Activated gamma-delta T cell treated with anti-CD3 and anti-CD28 coated beads, Interleukin-2, amount 50 U/mL, for 16 hours (primary cell): ENCODE results near the gene C19orf12.
"Not testable (repeated sequence)": the region's sequence is repeated elsewhere in the genome, so short reads cannot be mapped to it uniquely, and the experiment has no call there.

ENCODE experiments used
- DNase-seq: peaks from one replicate; pipeline ENCODE4 v3.0.0-alpha.2; 2020; ENCODE audit warnings: low read depth

Gene C19orf12

DNA sequence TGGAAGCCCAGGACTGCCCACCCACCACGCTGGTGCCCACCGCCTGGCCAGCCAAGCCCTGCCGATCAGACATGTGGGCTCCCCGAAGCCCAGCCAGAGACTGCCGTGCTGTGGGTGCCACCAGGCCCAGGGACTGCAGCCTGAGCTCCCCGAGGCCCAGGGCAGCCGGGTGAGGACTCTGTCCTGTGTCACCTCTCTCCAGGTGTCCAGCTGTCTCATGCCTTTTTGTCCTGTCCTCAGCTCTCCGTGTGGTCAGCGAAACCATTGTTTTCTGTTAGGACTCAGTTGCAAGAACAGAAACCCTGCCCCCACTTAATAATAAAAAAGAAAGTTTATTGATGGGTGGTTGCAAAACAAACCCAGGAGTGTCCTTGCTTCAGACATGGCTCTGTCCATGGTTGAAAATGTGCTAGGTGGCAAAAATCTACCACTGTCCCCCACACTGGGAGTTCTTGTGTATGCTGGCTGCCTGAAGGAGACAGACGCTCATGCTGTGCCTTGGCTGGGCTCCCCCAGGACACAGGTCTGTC, 39.9 kb downstream of the C19orf12 start:
- no peak for DNase-seq

DNA sequence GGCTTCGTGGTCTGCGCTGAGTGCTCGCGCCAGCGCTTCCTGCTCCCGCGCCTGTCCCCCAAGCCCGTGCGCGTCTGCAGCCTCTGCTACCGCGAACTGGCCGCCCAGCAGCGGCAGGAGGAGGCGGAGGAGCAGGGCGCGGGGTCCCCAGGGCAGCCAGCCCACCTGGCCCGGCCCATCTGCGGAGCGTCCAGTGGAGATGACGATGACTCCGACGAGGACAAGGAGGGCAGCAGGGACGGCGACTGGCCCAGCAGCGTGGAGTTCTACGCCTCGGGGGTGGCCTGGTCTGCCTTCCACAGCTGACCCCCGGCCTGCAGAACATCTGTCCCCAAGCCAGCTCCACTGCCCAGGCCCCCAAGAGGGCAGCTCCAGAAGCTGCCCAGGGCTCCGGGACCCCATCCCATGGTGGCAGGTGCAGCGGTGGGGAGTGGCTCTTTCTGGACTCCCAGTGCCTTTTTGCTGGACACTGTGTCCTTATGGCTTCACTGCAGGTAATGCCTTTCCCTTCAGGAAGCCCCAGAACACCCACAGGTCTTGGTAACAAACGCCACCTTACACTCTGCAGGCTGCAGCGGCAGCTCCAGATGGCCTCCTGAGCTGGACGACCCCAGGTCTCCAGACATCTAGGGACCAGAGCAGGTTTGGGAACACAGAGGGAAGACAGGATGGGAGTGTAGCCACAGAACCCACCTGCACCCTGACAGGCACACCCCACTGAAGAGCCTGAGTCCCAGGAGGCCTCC, 40.5 kb downstream of the C19orf12 start:
- no peak for DNase-seq

DNA sequence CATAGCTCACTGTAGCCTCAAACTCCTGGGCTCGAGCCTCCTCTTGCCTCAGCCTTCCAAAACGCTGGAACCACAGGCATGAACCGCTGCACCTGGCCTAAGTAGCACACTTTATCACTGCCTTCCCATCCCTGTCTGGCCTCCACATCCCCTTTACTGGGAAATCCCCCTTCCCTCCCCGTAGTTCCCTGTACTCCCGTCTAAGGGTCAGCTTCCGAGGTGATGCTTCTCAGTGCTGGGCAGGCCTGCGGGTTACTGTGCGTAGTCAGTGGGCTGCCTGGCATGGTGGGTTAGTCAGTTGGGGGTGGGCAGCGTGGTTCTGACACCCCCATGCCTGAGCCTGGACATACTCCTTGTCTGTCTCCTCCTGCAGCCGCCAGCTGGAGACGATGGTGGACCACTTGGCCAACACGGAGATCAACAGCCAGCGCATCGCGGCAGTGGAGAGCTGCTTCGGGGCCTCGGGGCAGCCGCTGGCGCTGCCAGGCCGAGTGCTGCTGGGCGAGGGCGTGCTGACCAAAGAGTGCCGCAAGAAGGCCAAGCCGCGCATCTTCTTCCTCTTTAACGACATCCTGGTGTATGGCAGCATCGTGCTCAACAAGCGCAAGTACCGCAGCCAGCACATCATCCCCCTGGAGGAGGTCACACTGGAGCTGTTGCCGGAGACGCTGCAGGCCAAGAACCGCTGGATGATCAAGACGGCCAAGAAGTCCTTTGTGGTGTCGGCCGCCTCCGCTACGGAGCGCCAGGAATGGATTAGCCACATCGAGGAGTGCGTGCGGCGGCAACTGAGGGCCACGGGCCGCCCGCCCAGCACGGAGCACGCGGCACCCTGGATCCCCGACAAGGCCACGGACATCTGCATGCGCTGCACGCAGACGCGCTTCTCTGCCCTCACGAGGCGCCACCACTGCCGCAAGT, 41.4 kb downstream of the C19orf12 start:
- DNase-seq: no peak

DNA sequence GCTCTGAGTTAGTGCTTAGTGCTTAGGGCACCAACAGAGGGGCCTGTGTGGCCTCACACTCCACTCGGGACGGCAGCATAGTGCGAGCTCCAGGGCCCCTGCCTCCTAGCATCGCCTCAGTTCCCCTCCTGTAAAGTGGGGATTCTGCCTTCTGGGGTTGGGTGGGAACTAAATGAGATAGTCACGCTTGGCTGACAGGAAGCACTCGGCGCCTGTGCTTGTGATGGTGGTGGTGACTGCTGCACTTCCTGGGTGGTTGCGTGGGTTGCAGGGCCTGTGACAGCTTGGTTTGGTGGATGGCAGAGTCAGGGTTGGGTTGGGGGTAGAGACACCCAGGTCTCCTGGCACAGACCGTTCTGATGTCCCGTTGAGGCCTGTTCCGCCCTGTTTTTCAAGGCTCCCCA, 42.1 kb downstream of the C19orf12 start:
- DNase-seq: peak; percentile 83

DNA sequence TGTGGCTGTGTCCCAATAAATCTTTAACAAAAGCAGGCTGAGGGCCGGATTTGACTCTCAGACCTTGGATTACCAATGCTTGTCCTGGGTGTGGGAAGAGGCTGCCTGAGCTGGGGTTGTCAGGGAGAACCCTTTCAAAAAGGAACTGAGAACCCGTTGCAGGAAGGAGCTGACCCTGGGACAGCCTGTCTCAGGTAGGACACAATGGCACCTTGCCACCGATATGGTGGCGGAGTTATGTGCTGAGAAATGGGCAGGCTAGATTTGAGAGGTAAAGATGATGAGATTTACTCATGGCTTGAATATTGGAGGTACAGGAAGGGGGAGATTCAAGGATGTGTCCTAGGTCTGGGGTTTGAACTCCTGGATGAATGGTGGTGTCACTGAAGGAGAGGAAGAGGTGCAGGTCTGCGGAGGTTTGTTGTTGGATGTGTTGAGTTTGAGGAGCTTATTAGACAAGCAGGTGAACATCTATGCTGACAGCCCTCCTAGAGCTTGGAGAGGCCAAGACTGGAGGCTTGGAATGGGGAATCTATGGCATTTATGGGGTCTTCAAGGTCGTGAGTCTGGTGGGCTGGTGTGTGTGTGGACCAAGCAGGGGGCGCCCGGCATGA, 42.6 kb downstream of the C19orf12 start:
- DNase-seq: no peak

DNA sequence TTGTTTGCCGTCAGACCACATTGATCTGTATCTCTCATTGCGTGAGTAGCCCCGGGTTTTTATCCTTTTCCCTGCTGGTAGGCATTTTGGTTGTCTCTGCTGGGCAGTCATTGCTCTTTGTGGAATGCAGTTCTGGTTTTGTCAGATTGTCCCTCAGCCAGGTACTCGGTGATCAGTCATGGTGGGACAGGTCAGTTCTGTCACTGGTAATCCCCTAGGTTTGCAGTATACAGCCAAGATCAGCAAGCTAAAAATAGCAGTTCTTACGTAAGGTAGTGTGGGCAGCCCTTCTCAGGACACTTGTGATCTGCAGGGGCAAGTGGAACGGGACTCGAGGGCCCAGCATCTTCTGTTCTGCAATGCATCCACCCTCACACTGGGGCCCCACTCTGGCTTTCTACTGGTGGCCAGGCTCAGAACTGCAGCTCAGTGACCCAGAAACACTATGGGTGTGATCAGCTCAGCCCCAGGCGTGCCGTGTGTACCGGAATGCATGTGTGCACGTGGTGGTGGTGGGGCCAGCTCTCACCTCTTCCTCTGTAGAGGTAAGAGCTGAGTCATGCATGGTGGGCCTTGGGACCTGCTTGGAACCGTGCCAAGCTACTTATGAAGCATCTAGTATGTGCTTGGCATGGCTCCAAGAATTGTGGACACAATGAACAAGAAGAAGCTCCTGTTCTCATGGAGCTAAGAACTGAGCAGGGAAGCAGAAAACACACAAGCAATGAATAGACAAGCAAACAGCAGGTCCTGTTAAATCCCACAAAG, 43.5 kb downstream of the C19orf12 start:
- peak; percentile 79 for DNase-seq

DNA sequence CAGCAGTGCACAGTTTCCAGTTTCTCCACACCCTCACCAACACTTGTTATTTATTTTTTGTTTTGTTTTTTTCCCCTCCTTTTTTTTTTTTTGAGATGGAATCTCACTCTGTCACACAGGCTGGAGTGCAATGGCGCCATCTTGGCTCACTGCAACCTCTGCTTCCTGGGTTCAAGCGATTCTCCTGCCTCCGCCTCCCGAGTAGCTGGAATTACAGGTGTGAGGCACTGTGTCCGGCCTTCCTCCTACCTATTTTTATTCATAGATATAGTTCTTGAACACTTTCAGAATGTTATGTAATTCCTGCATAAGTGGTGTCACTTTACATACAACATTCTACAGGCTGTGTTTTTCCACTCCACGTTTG, 44.1 kb downstream of the C19orf12 start:
- DNase-seq: not testable (repeated sequence)

DNA sequence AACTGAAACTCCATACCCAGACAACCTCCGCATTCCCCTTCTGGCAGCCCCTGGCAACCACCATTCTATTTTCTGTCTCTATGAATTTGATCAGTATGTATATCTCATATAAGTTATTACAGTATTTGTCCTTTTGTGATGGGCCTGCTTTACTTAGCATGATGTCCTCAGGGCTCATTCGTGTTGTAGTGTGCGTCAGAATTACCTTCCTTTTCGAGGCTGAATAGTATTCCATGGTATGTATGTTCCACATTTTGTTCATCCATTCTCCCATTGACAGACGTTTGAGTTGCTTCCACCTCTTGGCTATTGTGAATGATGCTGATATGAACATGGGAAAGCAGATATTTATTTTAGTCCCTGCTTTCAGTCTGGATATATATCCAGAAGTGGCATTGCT, 44.8 kb downstream of the C19orf12 start:
- DNase-seq: no peak

DNA sequence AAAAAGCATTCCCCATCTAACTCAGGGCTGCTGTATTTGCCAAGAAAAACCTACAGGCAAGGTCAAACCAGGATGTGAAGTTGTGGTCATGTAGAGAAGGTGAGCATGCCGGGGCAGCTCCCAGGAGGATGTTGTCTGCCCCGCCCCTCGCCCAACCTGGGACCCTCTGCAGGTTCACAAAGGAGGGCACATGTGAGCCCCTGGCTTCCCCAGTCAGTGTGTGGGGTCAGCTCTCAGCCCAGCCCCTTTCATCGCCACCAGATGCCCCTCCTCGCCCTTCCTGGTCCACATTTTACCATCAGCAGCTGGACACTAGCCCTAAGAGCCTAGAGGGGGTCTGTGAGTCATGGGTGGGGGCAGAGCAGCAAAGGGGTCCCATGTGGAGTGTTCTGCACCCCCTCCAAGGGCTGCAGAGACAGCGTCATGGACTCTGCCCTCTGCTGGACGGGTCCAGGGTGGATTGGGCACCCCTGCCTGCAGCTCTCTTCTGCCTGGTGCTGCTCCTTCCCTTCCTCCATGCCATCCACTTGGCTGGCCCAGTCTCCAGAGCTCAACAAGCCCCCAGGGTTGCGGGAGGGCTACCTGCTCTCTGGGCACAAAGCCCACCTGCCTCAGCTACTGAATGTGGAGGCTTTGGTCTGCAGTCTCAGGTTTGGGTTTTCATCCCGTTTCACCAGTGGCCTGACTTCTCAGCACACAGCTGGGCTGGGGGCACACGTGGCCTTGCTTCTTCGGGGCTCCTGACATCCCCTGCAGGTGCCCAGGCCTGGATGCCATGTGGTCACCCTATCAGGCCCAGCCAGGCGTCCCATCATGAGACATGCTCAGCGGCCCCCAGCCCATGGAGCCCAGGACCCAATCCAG, 46.1 kb downstream of the C19orf12 start:
- DNase-seq: no peak

DNA sequence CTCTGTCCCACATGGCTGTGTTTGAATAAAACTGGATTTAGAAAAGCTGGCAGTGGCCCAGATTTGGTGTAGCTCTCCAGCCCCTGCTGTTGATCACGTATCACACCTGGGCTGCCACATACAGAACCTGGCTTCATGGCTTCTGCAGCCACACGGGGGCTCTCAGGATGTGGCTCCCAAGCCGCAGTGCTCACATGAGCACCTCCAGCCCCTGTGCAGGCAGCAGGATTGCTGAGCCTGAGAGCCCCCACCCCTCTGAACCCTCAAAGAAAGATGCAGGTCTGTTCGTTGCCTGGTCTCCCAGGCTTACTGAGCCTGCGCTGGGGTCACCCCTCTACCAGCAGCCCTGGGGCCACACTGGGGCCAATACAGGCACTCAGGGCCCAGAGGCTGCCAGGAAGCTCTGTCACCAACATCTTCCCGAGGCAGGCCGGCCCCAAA, 47.1 kb downstream of the C19orf12 start:
- peak; percentile 50 for DNase-seq

DNA sequence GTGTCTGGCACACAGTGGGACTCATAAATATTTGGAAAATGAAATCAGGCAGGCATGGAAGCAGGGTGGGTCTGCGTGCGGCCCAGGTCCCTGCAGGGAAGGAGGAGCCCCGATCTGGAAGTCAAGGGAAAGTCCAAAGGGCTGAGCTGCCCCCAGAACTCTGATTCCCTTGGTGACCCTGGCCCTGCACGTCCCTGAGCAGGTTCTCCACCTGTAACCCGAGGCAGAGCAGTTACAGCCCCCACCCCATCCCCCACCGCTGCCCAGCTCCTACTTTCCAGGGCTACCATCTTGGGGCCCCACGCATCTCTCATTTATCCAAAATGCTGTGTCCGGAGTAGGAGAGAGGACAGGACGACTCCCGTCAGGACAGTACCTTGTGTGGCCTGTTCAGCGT, 47.7 kb downstream of the C19orf12 start:
- no peak for DNase-seq

DNA sequence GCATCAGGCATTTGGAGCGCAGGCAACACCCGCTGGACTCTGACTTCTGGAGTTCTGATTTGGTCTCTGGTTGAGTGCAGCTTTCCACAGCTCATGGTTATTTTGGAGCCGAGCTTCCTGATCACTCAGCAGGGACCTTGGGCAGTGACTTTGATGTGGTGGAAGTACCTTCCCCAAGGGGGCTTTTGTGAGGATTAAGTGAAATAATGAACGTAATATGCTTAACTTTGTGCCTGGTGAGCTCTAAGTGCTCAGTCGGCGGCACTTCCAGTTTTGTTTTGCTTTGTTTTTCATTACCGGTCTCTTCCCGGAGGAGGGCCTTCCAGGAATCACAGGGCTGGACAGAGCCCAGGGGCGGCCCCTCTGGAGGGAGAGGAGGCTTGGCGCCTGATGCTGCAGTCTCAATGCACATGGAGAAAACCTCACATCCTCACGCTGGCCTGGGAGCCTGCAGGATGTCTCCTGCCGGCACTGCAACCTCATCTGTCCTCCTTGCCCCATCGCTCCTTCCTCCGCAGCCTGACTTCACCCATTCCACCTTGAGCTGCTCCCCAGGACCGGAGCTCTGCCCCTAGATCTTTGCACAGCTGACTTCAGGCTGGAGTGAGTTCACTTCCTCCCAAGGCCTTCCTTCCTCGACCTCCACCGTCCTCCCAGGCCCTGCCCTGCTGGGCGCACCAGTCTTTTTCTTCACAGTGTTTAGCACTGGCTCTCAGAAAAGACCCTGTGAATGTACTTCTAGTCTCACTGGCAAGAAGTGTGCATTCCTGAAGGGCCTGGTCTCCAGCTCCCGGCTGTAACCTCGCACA, 48.3 kb downstream of the C19orf12 start:
- DNase-seq: no peak

DNA sequence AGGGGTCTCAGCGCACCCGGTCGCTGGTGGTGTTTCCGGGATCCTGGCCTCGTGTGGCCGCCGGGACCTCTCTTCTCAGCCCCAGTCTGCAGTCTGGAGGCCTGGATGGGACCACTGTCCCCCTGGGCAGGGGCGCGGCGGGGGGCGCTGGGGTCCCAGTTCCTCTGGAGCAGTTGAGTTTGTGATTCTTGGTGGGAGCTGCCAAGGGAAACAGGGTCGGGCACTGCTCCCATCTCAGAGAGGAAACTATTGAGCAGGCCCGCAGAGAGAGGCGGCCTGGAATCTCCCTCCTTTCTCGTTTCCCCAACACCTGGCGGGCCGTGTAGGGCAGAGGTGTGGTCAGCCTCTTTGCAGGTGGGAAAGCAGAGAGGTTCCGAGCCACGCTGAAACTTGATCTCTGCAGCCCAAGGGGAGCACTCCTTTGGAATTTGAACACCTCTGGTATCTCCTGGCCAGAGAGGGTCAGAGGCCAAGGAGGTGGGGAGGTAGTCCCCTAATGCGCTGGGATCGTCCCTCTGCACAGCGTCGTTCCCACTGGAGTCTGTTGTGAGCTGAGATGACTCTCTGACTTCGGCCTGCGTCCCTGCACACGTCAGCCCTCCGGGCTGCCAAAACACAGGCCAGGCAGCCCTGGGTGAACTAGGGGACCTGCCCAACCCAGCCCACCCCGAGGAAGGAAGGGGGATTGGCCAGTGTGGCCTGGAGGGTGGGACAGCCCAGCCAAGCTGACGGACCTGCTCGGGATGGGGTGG, 49.1 kb downstream of the C19orf12 start:
- no peak for DNase-seq

DNA sequence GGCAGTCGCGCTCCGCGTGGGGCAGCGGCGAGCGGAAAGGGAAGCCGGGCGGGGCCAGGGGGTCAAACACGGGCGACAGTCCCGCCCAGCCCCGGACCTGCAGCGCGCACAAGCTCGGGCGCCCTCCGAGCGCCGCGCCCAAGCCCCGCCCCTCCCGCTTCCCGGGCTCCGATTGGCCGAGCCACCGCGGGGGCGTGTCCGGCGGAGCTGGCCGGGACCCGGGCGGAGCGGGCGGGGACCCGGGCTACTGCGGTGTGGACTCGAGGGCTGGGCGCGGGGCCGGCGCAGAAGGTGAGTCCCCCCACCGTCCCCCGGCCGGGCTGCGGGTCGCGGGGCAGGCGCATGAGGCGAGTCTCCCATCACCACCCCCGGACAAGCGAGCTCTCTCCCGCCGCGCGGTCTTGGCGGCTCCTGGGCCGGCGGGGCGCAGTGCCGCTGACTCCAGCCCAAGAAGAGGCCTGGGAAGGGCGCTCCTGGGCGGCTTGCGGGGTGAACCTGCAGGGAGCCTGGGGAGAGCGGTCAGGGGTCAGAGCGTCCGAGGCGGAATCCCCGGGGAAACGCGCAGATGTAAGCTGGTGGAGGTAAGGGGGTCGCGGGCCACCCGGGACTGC, 49.7 kb downstream of the C19orf12 start, which contains the start of gene PLEKHF1:
Gene PLEKHF1 (plus strand): TSS at position 247 of the 611 bp plus-strand sequence. CDS start 8,379 bp downstream, outside the sequence.
- peak; percentile 68 for DNase-seq

DNA sequence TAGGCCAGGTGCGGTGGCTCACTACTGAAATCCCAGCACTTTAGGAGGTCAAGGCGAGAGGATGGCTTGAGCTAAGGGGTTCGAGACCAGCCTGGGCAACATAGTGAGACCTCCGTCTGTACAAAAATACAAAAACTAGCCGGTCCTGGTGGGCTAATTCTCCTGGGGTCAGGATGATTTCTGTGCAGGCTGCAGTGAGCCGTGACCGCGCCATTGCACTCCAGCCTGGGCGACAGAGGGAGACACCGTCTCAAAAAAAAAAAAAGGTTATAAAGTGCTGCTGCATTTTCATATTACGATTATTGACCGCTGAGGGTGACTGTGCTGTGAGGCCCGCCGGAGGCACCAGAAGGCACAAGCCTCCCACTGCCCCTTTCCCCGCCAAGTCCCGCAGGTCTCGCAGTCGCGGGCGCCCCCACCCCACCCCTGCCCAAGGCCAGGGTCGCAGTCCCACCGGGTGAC, 50.3 kb downstream of the C19orf12 start:
- no peak for DNase-seq

DNA sequence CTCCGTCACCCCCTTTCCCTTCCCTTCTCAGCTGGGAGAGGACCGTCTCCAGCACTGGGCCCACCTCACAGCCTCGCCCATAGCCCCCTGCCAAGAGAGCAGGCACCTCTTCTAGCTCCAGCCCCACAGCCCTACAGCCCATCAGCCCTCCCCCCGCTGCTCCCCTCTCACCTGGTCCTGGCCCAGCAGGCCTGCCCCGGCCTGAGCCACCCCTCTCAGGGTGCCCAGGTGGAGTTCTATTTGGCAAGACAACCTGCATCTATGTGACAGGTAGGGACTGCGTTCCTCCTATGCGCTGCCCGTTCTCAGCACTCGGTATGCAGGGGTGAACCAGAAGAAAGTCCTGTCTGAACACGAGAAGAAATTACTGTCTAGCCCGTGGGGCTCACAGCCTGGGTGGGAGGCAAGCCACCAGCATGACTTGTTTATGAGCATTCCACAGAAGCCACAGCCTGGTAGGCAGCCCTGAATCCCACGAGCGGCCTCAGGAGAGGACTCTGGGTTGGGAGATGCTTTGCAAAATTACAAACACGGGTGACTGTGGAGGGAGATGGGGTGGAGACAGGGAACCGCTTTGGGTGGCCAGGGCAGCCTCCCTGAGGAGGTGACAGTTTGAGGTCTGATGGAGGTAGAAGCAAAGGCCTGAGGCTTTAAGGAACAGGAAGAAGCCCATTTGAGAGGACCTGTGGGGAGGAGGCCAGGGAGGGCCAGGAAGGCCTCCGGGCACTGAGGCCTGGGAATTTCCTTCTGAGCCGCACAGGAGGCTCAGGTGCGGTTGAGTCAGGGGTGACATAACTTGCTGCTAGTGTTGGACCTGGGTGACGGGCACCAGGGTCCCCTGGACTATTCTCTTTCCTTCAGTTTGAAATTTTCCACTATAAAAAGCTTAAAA, 51.0 kb downstream of the C19orf12 start:
- DNase-seq: no peak
